SH-SY5Y (cell line): ENCODE results near the gene ZSCAN25.

Source experiments
- GATA2 ChIP-seq: IDR thresholded peaks from 2 replicates; pipeline ENCODE4 v1.6.1; 2011; ENCODE audit warnings: mild to moderate bottlenecking, low read depth, low read length
- GATA3 ChIP-seq: IDR thresholded peaks from 2 replicates; pipeline ENCODE4 v1.6.1; 2011; ENCODE audit warnings: low read depth, mild to moderate bottlenecking, low read length, moderate library complexity

- no peak for TF ChIP-seq GATA2
- TF ChIP-seq GATA3: no peak
Measured at GRCh38 chr7:99624484-99624883, 7.7 kb downstream of the ZSCAN25 start.
